Body of pancreas (tissue), 4 donors: ENCODE measurements around the gene ROBO1.

Source experiments
- CTCF ChIP-seq, 7 experiments: fragments of 450-650 bp in 4 of 7; fragments of 200-600 bp in 3 of 7; sonication (generic) in 3 of 7; IDR thresholded peaks; one replicate each; pipeline ENCODE4 v1.5.1; 2016 to 2019; ENCODE audit warnings: antibody characterized with exemption in 7 of 7
- POLR2A ChIP-seq, 3 donors: fragments of 450-650 bp; IDR thresholded peaks; one replicate each; pipeline ENCODE4 v1.6.1; 2016; ENCODE audit warnings: antibody characterized with exemption in 3 of 3, mild to moderate bottlenecking in 2 of 3

DNA sequence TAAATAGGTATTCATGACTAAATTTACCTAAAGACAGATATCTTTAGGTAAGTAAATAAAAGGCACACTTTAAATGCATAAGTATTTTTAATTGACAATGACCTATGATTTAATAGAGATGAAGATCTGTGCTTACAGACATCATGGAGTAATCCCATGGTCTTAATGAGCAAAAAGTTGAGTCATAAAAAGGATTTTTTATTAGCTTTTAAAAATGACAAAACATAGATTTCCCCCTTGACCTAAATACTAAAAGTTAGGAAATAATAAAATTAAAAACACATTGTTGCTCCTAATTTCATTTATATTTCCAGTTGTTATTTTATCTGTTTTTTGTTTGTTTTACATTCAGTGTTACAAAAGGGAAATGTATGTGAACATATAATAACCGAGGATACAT, 1005.7 kb downstream of the ROBO1 start:
- TF ChIP-seq CTCF (IDR thresholded peaks at IDR 0.05) (no peak), POLR2A (IDR thresholded peaks at IDR 0.05) (no peak)
